Stimulated activated CD8-positive, alpha-beta memory T cell treated with anti-CD3 and anti-CD28 coated beads, Interleukin-2, amount 100 ng/mL, for 1 hour (primary cell): ENCODE measurements around the gene METTL15.
"Not testable (repeated sequence)": the region's sequence is repeated elsewhere in the genome, so short reads cannot be mapped to it uniquely, and the experiment has no call there.

Experiments used
- DNase-seq, 2 donors: peaks; one replicate each; pipeline ENCODE4 v3.0.0-alpha.2; 2020; ENCODE audit warnings: low read depth in 2 of 2

METTL15 gene, protein sequence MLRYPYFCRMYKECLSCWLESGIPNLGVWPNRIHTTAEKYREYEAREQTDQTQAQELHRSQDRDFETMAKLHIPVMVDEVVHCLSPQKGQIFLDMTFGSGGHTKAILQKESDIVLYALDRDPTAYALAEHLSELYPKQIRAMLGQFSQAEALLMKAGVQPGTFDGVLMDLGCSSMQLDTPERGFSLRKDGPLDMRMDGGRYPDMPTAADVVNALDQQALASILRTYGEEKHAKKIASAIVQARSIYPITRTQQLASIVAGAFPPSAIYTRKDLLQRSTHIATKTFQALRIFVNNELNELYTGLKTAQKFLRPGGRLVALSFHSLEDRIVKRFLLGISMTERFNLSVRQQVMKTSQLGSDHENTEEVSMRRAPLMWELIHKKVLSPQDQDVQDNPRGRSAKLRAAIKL

DNA sequence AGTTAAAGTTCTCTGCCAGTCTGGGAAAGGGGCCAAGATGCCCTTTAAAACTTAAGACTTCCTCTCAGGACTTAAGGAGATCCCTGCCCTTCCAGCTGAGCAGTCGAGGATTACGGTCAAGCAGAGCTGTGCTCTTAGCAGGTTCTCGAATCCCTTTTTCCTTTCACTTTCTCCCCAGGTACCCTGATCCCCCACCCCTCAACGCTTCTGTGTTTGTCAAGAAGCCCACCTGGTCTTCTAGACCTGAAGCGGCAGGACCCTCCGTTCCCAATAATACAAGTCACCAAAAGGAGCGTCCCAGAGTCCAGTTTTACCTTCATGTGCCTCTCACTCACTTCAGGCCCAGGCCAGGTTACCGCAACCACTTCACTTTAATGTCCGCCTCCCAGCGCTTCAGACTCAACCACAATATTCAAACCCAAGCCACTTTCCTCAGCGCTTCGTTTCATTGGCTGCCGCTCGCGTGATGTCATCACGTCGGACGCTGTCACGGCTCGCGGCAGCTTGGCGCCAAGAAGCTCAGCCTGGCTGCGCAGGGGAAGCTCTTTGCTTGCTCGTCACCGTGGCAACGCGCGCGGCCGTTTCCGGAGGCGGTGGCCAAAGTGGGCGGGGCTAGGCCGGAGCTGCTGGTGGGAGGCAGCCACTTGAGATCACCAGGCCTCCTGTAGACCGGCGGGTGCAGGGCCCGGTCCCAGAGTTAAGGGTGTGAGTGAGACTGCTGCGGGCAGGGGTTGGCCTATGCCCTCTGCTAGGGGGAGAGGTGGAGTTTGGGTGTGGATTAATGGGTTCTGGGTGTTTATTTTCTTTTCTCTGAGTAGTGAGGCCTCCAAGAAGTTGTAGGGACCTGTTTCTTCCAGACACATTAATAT, at the start of gene METTL15, which contains the start of gene KIF18A:
Gene METTL15, plus strand, starts transcription at position 639 of the 869 bp plus-strand sequence. CDS start 4,947 bp downstream, outside the sequence.
Gene KIF18A, minus strand, starts transcription at position 407 of the 869 bp plus-strand sequence. CDS start 10,209 bp downstream, outside the sequence.
- peak; percentile 95 to 98 for DNase-seq

DNA sequence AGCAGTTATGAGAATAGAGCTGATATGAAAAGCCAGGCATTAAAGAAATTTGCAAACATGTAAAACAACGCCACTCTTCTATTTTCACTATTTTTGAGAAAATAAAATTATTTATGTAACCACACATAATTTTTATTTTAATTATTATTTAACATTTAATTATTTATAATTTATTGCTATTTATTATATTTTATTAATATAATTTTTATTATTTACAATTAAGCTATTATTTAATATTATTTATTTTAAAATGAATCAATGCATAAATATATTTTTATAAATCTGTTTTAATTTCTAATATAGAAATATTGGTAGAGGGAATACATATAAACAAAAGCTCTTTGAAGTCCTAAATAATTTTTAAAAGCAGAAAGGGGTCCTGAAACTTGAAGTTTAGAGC, 36.9 kb upstream of the METTL15 start:
- no peak for DNase-seq

DNA sequence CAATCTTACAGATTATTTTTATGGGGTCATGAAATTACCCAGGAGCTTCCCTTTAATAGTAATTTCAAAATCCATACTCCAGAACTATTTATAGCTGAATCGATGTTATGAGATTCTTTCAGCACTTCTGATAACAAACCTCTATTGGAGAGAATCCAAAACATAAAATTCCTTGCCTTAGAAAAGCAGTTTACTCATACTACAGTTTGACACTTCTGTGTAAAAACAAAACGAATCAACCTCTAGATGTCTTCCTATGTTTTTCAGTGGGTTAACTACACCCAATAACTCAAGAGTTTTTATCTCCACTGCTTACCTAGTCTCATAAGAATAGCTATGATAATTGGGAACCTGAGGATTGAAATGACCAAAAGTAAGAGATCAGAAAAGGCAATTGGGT, 35.9 kb upstream of the METTL15 start:
- no peak for DNase-seq

DNA sequence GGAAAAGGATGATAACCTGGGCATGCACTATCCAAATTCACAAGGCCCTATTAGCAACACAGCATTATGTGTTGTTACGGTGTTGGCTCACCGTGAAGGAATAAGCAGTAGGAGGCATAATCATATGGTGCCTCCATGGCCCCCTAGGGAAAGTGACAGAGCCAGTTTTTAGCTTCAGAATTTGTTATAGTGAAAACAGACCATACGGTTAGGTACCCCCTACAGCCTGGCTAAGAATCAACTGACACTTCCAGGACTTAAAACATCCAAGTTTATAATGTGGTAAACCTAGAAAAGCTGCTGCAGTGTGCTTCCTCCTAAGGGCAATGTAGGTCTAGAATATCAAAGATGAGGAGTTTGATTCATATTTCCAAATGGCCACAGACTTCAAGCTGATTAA, 30.7 kb upstream of the METTL15 start:
- DNase-seq = no peak

DNA sequence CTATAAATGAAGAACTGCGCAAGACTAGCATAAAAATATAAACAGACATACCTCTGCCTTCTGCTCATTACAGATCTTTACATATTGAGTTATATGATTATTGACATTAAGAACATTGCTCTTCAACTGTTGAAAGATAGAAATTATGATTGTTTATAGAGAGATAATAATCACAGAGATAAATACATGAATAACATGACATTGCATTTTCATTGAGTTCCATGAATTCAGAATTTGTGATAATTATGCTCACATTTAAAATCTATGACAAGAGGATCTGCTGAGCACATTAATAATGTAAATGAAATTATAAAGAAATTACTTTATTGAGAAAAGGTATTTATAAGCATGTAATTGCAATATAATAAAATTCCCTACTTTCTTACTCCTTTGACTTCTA, 25.1 kb upstream of the METTL15 start:
- no peak for DNase-seq

DNA sequence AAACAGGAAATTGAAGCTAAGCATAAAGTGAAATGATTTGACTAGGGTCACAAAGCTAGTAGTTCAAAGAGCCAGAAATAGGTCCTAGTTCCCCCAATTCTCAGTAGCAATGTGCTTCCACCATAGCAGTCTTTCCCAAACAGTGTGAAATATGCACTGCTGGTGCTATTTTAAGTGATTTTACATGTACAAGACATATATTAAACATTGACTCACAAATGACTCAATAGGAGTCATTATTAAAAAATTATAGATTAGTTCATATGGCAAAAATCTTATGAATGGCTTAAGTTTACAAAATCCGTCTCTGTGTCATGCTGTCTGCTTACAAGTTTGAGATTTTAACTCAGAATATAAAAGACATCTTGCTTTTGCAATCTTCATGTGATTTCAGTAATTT, 21.6 kb upstream of the METTL15 start:
- no peak for DNase-seq

DNA sequence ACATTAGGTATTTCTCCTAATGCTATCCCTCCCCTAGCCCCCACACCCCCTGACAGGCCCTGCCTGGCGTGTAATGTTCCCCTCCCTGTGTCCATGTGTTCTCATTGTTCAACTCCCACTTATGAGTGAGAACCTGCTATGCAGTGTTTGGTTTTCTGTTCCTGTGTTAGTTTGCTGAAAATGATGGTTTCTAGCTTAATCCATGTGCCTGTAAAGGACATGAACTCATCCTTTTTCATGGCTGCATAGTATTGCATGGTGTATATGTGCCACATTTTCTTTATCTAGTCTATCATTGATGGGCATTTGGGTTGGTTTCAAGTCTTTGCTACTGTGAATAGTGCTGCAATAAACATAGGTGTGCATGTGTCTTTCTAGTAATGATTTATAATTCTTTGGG, 21.0 kb upstream of the METTL15 start:
- DNase-seq = not testable (repeated sequence)

DNA sequence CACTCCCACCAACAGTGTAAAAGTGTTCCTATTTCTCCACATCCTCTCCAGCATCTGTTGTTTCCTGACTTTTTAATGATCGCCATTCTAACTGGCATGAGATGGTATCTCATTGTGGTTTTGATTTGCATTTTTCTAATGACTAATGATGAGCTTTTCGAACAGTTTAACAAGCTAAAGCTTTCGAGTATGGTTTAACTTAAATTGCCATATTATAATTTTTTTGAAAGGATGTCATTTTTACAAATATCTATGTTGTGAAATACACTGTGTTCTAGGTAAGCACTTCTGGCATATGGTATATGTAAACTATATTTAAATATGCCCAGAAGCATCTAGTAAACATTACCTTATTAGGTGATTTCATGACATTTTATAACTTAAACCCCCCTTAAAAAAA, 20.5 kb upstream of the METTL15 start:
- DNase-seq = not testable (repeated sequence)

DNA sequence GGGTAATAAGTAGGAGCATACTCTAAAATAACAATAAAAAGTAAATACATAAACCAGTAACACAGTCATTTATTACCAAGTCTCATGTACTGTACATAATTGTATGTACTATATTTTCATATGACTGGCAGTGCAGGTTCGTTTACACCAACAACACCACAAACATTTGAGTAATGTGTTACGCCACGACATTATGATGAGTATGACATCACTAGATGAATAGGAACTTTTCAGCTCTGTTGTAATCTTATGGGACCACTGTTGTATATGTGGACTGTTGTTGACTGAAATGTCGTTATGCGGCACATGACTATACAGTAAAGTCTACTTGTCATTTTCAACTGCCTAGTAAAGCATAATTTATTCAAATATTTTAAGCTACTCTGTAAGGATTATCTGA, 18.8 kb upstream of the METTL15 start:
- DNase-seq = no peak

DNA sequence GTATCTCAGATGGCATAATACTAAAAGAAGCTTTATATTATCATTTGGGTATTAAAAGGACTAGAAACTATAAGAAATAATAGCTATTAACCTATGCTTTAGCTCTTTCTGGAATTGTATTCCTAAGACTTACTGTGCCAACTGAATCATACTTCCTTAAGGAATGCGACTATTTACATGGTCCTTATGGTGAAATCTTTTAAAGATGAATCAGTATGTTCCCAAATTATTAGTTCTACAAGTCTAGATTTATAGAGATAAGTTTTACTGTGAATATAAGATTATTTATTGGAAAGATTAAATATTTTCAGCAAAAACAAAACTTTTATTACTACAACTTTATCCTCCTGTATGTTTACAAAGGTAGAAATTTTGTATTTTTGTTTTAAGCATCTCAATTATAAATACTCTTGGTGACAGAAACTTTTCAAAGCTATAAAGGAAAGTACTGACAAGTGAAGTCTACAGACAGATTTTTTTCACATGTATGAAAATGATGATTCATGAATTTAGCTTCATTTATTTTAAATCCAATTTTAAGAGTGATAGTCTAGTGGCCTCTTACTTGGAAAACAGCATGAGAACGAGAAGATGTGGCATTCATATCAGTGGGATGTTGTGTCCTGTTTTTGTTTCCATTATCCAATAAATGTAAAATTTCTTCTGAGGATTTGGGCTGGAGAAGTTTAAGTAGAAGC, 18.0 kb upstream of the METTL15 start:
- no peak for DNase-seq

DNA sequence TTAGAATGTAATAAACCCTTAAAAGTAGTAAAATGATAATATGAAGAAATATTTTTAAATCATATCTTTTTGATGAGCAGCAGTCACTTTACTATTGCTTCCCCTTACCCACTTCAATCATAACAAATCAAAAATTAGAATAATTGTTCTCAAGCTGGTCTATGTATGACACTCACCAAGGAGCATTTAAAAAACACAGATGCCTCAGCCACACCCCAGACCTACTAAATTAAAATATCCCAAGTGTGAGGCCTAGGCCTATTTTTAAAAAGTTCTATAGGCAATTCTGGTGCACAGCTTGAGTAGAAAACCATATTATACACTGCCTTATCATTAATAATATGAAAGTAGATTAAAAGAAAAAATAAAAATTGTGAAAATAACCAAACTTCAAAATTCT, 15.4 kb upstream of the METTL15 start:
- no peak for DNase-seq

DNA sequence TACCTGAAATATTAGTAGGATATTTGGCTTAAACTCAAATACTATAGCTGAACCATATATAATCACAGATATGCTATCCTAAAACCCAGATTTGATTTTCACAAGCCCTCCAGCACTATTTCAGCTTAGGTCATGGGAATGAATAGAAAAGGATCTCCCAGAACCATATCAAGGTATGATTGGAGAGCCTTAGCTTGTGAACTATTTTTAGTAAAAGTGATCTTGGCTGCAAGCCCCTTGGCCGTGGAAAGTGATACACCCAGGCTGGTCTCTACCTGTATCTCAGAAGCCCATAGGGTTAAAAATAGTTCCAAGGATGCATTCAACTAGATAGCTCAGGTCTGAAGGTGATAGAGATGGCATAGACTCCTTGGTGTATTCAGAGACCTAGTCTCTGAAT, 9.9 kb upstream of the METTL15 start:
- DNase-seq = no peak

DNA sequence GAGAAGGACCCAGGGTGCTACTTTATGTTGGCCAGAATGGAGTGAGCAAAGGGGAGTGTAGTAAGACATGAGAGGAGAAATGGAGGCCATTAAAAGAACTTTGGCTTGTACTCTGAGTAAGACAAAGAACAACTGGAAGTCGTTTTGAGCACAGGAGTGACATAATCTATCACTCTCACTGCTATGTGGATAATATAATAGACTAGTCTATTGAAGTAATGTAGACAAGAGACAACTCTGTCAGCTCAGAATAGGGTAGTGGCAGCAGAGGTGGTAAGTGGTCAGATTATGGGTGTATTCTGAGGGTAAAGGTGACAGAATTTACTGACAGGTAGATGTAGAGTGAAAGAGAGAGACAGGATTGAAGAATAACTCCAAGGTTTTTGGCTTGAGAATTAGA, 8.5 kb upstream of the METTL15 start:
- no peak for DNase-seq

DNA sequence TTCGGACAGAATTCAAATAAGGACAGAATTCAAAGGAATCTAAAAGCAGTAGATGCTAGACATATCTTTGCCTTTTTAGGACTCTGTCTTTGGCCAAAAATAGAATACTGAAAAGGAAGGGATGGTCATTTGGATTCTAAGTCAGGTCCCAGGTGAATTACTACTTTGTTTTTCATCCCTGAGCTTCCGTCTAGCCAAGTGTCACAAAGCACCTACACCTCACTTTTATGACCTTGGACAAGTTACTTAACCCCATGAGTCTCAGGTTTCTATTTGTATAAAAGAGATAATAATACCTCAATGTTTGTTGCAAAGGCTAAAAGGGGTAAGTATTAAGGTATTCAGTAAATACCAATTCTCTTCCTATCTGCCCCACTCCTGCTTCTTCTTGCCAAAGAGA, 7.5 kb upstream of the METTL15 start:
- no peak for DNase-seq

DNA sequence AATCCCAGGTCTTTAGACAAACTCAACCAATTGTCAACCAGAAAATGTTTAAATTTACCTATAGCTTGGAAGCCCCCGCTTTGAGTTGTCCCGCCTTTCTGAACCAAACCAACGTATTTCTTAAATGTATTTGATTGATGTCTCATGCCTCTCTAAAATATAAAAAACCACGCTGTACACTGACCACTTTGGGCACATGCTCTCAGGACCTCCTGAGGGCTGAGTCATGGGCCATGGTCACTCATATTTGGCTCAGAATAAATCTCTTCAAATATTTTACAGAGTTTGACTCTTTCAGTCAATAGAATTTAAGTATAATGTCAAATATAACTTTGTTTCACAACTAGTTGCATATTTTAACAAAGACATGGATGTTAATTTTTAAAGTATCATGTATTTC, 5.9 kb upstream of the METTL15 start:
- not testable (repeated sequence) for DNase-seq

DNA sequence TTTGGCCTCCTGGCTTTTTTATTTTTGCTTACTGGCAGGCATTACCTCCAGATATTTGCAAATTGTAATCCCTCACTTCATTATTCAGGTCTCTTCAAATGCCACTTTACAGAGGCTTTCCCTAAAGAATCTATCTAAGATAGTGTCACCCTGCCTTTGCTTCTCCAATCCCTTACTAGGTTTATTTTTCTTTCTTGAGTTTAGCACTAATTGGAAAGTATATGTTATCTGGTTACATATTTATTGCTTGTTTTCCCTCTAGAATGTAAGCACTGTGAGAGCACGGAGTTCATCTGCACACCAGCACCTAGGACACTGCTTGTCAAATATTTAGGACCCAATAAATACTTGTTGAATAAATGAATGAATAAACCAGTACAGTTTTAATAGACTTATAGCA, 3.8 kb upstream of the METTL15 start:
- DNase-seq = no peak

DNA sequence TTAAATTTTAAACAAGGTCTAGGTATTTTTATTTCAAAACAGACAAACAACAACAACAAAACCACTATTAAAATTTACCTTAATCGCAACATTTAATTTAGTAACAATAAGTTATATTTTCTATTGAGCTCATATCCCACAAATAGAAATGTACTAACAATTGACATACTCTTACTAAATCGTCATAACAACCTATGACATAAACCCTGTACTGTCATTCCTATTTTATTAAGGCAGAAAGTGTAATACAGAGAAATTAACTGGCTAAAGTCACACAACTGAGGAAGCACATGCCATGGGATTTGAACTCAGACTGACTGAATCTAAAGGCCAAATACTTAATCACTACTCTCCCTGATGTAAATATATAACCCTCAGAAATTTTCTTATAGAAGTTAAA, 3.2 kb upstream of the METTL15 start:
- DNase-seq = no peak

DNA sequence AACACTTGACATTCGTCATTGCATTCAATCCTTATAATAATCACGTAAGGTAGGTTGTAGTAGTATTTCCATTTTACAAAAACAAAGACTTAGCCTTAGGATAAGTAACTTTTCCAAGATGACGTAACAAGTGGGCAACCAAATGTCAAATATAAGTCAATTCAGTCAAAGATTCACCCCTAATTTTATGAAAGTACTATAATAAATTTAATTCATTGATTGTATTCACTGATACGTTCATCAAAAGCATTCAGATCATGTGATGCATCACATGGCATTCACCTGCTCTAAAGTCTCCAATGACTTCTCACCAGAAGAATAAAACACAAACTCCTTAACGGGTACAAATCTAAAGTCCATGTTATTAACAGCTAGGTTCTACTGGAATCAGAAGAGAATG, 2.3 kb upstream of the METTL15 start:
- no peak for DNase-seq

DNA sequence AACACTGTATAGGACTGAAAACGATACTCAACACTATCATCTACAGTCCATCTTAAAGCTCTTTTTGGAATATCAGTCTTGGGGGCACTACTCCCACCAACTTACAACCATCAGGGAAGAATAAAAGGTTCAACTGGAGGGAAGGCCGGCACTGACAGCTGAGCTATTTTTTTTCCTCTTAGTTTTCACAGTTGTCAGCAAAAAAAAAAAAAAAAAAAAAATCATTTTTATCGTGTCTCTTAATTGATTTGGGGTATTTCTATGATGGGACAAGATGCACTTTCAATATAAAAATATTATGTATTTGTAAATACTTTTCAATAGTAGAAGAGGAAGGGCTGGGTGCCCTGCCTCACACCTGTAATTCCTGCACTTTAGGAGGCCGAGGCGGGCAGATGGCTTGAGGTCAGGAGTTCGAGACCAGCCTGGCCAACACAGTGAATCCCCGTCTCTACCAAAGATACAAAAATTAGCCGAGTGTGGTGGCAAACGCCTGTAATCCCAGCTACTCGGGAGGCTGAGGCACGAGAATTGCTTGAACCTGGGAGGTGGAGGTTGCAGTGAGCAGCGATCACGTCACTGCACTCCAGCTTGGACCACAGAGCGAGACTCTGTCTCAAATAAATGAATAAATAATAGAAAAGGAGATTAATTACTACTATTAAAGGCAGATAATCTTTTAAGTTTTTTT, 1.7 kb upstream of the METTL15 start:
- no peak for DNase-seq

DNA sequence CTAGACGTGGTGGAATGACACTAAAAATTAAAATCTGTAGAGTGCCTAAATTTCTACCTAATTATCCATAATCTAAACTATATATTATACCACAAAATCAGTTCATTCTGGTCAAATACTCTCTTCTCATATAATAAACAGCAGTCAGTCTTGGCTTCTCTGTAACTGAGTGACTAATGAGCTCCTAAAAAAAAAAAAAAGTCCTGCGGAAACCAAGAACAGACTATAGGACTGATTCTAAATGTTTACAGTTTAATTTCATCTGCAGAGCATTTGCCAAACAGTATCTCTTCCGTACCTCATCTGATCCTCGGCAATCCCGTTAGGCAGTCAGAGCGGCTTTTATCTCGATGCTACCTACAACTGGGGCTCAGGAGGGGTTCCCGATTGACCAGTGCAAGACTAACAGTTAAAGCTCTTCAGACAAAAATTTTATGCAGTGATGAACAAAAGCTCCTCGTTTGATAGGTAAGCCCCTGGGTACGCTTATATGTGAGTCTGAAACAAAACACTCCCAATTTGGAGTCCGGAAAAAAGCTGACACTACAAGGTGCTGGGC, 918 bp upstream of the METTL15 start:
- DNase-seq = no peak

DNA sequence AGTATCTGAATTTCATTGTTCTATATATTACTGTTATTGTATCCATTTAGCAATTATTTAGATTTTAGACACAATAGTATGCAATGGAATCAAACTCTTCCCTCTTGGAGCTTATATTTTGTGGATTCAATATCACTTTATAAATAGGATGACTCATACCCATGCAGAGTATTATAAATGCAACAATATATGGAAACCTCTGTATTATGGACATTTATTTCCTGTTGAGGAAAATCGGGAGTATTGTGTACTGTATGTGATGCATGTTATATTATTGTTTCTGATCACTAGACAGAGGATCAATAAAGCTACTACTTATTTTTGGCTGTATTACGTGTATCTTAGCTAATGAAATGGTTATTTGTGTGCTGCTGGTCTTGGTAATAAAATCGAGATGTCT, 770 bp downstream of the METTL15 start:
- no peak for DNase-seq
